GM18498 (cell line): Measurements from ENCODE around the gene ZBED5.
A peak's percentile ranks its signal among the peaks of the same experiment; 100 is the strongest.

ENCODE experiments used
- ATAC-seq: cut with Tn5 transposase; IDR thresholded peaks from one replicate; pipeline ENCODE4 v1.9.1; 2021; ENCODE audit warnings: mild to moderate bottlenecking, moderate library complexity; ENCODE audit not compliant: unreplicated experiment

ZBED5 gene

DNA sequence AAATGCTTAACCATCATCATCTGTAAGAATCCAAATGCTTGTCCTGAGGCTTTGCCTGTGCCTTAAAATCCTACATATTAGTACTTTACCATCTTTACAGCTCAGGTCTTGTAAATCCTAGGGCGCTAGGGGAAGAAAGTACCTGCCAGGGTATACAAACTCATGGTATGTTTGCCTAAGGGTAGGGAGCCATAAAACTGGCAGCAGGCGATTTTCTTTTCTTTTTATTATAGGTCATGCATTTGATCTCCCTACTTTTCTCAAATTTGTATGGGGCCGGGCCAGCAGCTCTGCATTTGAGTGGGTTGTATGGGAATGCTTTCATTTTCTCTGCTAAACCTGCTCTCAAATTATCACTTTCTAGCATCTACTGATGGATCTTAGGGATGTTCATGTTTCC is 24.0 kb upstream of the ZBED5 start:
- no peak for ATAC-seq

- no peak for ATAC-seq
Measured at GRCh38 chr11:10878408-10879214, 20.8 kb upstream of the ZBED5 start.

DNA sequence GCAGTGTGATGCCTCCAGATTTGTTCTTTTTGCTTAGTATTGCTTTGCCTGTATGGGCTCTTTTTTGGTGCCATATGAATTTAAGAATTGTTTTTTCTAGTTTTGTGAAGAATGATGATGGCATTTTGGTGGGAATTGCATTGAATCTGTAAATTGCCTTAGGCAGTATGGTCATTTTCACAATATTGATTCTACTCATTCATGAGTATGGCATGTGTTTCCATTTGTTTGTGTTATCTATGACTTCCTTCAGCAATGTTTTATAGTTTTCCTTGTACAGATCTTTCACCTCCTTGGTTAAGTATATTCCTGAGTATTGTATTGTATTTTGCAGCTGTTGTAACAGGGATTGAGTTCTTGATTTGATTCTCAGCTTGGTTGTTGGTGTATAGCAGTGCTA is 18.3 kb upstream of the ZBED5 start:
- ATAC-seq = no peak

- ATAC-seq = no peak
Measured at GRCh38 chr11:10875430-10876021, 17.7 kb upstream of the ZBED5 start.

DNA sequence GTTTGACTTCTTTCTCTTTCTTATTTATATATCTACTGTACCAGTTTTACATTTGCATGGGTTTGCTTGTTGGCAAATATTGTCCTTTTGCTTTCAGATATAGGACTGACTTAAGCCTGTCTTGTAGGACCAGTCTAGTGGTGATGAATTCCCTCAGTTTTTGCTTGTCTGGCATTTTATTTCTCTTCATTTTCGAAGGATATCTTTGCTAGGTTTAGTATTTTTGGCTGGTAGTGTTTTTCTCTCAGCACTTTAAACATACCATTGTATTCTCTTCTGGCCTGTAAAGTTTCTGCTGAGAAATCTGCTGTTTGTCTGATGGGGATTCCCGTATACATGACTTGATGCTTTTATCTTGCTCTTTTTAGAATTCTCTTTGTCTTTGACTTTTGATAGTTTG is 14.2 kb upstream of the ZBED5 start:
- ATAC-seq = no peak

DNA sequence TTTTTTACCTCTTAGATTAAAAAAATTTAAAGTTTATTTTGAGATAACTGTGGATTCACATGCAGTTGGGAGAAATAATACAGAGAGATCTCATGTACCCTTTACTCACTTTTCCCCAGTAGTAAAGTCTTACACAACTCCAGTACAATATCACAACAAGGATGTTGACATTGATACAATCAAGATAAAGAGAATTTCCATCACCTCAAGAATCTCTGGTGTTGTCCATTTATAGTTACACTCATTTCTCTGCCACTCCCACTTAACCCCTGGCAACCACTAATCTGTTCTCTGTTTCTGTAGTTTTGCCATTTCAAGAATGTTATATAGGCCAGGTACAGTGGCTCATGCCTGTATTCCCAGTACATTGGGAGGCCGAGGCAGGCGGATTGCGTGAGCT is 10.5 kb upstream of the ZBED5 start:
- no peak for ATAC-seq

DNA sequence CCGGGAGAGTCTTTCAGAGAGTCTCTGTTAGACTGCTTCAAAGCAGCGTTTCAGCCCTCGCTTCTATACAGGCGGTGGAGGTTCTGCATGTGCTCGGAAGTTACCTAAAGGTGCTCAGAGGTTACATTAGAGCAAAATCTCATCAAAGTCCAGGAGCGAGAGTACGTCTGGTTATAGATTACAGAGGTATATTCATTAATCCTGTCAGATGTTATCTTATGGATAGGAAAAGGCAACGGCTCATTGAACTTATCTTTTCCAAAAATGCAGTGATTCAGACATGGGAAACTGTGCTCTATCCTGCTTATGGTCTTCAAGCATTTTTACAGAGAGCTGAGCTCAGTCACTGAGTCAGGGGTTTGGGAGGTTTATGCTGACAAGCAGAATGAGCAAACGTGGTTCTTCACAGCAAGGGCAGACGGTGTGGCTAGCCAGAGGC is 9.1 kb upstream of the ZBED5 start:
- no peak for ATAC-seq

DNA sequence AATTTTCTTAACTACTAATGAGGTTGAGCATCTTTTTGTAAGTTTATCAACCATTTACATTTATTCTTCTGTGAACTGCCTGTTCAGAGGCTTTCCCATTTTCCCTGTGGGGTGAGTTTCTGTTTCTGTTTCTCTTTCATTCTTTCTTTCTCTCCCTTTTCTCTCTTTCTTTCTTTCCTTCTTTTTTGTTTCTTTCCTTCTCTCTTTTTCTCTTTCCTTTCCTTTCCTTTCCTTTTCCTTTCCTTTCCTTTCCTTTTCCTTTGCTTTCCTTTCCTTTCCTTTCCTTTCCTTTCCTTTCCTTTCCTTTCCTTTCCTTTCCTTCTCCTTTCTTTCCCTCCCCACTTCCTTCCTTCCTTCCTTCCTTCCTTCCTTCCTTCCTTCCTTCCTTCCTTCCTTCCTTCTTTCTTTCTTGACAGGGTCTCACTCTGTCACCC is 8.0 kb upstream of the ZBED5 start:
- no peak for ATAC-seq

DNA sequence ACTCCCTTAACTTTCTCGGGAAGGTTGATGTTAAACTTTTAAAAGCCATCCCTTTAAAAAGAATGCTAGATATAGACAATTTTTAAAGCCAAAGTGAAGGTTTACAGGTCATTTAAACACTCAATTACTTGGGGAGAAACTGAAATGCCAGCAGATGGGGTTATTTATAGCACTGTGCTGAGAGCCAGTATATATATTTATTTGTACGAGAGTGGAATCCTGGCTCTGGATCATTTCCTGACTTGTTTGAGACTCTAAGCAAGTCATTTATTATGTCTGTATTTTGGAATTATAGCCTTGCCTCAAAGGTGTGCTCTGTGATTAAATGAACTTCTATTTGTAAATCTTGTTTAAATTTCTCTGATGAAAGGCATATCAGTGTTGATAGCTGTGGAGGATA is 6.8 kb upstream of the ZBED5 start:
- no peak for ATAC-seq

- ATAC-seq = no peak
Measured at GRCh38 chr11:10862446-10862845, 4.6 kb upstream of the ZBED5 start.

DNA sequence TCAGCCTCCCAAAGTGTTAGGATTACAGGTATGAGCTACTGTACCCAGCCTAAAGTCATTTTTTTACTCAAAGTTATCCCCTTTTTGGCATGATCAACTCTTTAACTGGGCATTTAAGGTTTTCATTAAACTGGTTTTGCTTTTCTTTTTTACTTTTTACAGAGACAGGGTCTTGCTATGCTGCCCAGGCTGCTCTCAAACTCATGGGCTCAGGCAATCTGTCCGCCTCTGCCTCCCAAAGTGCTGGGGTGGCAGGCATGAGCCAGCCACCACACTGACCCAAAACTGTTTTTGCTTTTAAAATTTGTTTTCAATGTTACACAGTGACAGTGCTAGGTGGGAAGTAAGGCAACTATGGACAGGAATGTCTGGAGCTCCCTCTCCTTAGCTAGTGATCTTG is 3.9 kb upstream of the ZBED5 start:
- no peak for ATAC-seq

GRCh38 chr11:10861047-10861446 is 3.2 kb upstream of the ZBED5 start:
- ATAC-seq = no peak

GRCh38 chr11:10858439-10859325 is 829 bp upstream of the ZBED5 start:
- peak; percentile 25 for ATAC-seq

DNA sequence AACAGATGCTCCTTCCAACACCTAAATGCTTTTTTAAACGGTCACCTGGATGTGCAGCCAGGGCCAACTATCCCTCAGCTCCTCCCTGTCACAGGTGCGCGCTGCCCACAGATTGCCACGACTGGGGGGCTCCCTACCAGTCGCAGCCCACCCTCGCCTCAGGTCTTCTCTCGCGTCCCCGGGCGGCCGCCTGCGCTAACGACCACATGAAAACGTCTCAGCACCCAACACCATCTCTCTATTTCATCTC is 469 bp downstream of the ZBED5 start:
- ATAC-seq = peak; percentile 23

DNA sequence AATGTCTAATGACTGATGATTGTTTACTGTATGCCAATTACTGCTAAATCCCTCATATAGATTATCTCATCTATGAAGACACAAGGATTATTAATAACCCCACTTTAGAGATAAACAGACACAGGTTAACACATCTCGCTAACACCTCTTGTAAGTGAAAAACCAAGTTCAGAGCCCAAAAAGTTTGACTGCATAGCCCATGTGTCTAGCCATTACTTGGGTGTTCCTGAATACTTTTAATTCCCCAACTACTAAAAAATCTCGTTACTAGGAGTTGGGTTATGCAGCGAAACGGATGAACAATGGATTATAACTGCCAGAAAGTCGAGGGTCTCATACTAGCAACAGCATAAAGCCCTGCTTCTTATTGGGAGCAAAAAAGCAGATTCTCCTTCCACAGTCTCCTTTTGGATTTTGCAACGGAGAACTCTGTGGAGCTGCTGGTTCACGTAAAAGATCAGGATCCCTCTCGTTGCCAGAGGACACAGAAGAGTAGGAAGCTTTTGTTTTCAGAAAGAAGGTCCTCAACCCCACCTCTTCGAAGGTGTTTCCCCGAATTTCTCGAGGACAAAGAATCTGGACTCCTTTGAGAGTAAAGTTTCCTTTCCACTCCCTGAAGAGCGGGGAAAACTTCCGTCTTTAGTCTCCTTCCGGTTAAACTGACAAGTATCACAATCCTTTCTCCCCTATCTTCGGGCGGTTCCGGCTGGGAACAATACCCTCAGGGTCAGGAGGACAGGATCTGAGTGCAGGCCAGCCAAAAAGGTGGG is 979 bp downstream of the ZBED5 start:
- peak; percentile 1 for ATAC-seq

GRCh38 chr11:10855295-10855694 is 2.6 kb downstream of the ZBED5 start:
- no peak for ATAC-seq

DNA sequence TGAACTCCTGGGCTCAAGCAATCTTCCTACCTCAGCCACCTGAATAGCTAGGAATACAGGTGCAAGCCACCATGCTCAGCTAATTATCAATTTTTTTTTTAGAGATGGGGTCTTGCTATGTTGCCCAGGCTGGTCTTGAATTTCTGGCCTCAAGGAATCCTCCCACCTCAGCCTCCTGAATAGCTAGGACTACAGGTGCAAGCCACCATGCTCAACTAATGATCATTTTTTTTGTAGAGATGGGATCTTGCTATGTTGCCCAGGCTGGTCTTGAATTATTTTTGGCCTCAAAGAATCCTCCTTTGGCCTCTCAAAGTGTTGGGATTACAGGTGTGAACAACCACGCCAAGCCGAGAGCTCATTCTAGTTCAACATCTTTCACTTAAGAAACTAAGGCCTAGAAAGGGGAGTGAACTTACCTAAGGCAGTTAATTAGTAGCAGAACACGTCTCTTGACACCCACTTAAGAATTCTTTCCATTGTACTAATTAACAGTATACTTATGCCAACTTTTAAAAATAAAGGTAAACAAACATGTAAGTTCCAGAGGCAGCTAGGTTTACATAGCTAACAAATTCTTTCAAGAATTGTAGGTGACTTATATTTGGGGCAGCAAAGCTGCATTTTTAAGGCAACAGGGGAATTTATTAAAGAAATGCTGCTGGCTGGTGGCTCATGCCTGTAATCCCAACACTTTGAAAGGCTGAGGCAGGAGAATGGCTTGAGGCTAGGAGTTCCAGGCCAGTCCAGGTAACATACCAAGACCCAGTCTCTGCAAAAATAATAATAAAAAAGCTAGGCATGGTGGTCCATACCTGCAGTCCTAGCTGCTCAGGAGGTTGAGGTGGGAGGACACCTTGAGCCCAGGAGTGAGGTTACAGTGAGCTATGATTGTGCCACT is 9.6 kb downstream of the ZBED5 start:
- no peak for ATAC-seq

- ATAC-seq = no peak
Measured at GRCh38 chr11:10846660-10847059, 11.2 kb downstream of the ZBED5 start.

DNA sequence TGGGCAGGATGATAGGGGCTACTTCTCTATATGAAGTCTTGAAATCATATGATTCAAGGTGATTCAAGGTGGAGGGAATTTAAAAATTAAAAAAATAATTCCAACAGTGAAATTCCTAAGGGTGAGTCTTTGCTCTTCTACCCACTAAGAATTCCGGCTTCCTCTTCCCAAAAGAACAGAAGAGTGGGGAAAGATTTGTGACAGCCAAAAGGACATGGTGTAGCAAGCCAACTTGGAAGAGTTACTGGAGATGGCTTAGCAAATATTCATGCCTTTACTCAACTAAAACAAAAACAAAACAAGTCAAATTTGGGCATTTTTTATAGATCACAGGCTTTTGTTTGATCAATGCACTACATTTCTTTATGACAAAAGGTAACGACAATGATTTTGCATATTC is 12.3 kb downstream of the ZBED5 start:
- no peak for ATAC-seq

DNA sequence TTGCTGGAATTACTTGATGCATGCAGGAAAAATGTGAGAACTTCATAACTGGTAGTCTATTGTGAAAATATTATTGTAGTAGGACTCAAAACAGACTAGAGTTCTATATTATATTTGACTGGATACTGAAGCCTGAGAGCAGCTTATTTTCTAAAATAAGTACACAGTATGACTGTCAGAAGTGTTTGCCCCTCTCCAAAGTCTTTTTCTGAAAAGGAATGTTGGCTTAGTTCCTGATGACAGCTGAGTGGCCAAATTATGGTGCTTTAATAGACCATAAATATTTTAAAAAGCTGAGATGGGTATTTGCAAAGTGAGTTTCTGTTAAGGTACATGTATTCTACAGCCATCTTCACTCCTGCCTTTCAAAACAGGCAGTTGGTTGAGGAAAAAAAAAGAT is 13.1 kb downstream of the ZBED5 start:
- ATAC-seq = no peak
